OCI-LY1 (cell line): Measurements from ENCODE around the gene ADARB2.

ENCODE experiments used
- H2AFZ ChIP-seq: fragments of 200-600 bp; sonication (generic), shearing (Covaris generic); 2 replicates; pipeline ENCODE4 v1.6.0; 2014; ENCODE audit warnings: antibody characterized with exemption, mild to moderate bottlenecking, low read length
- H3F3A ChIP-seq: fragments of 200-600 bp; sonication (generic), shearing (Covaris generic); 2 replicates; pipeline ENCODE4 v1.6.0; 2014; ENCODE audit warnings: mild to moderate bottlenecking, antibody characterized with exemption, low read length, moderate library complexity; ENCODE audit not compliant: insufficient read depth
- H3K27ac ChIP-seq: fragments of 200-600 bp; sonication (generic); 2 replicates; pipeline ENCODE4 v1.5.1; 2014; ENCODE audit warnings: low read length, mixed run types, mild to moderate bottlenecking, low read depth; ENCODE audit not compliant: poor library complexity, severe bottlenecking
- H3K27me3 ChIP-seq: fragments of 200-600 bp; sonication (generic); 2 replicates; pipeline ENCODE4 v1.6.0; 2014; ENCODE audit warnings: antibody characterized with exemption, mild to moderate bottlenecking, low read length, moderate library complexity; ENCODE audit not compliant: insufficient read depth
- H3K36me3 ChIP-seq: fragments of 200-600 bp; sonication (generic); 2 replicates; pipeline ENCODE4 v1.6.1; 2014; ENCODE audit warnings: mild to moderate bottlenecking, antibody characterized with exemption, low read length, moderate library complexity, mixed read lengths; ENCODE audit not compliant: insufficient read depth
- H3K4me1 ChIP-seq: fragments of 200-600 bp; sonication (generic); 2 replicates; pipeline ENCODE4 v1.5.1; 2014; ENCODE audit warnings: mild to moderate bottlenecking, low read length, moderate library complexity; ENCODE audit not compliant: insufficient read depth, severe bottlenecking
- H3K4me2 ChIP-seq: fragments of 200-600 bp; sonication (generic), shearing (Covaris generic); 2 replicates; pipeline ENCODE4 v1.6.1; 2014; ENCODE audit warnings: low read length
- H3K4me3 ChIP-seq: fragments of 200-600 bp; sonication (generic); 2 replicates; pipeline ENCODE4 v1.5.1; 2014; ENCODE audit warnings: low read length, low read depth, mild to moderate bottlenecking, mixed read lengths; ENCODE audit not compliant: poor library complexity, severe bottlenecking
- H3K79me2 ChIP-seq: fragments of 200-600 bp; shearing (Covaris generic); 2 replicates; pipeline ENCODE4 v1.6.1; 2016; ENCODE audit warnings: mixed run types, low read length, mixed read lengths; ENCODE audit not compliant: insufficient read depth
- H3K9ac ChIP-seq: fragments of 200-600 bp; sonication (generic), shearing (Covaris generic); 2 replicates; pipeline ENCODE4 v1.6.1; 2014; ENCODE audit warnings: mild to moderate bottlenecking, low read length, mixed read lengths
- H3K9me2 ChIP-seq: fragments of 200-600 bp; sonication (generic), shearing (Covaris generic); 2 replicates; pipeline ENCODE4 v1.6.1; 2014; ENCODE audit warnings: low read depth, mild to moderate bottlenecking, low read length, mixed read lengths
- H3K9me3 ChIP-seq: fragments of 200-600 bp; shearing (Covaris generic); 2 replicates; pipeline ENCODE4 v1.6.1; 2014; ENCODE audit warnings: low read length, mixed read lengths
- H4K20me1 ChIP-seq: fragments of 200-600 bp; sonication (generic), shearing (Covaris generic); 2 replicates; pipeline ENCODE4 v1.6.0; 2016; ENCODE audit warnings: mild to moderate bottlenecking, low read length; ENCODE audit not compliant: insufficient read depth
- EZH2 ChIP-seq: fragments of 200-600 bp; sonication (generic), shearing (Covaris generic); IDR thresholded peaks from 2 replicates; pipeline ENCODE4 v1.8.0; 2017; ENCODE audit warnings: borderline replicate concordance, mixed run types, mild to moderate bottlenecking, antibody characterized with exemption, low read length, moderate library complexity, mixed read lengths
- TF ChIP-seq, protein P1 (sequence below): fragments of 200-600 bp; sonication (generic), shearing (Covaris generic); IDR thresholded peaks from 2 replicates; pipeline ENCODE4 v1.5.1; 2017; ENCODE audit warnings: mild to moderate bottlenecking, antibody characterized with exemption, low read length, moderate library complexity, mixed read lengths

ADARB2 gene

DNA sequence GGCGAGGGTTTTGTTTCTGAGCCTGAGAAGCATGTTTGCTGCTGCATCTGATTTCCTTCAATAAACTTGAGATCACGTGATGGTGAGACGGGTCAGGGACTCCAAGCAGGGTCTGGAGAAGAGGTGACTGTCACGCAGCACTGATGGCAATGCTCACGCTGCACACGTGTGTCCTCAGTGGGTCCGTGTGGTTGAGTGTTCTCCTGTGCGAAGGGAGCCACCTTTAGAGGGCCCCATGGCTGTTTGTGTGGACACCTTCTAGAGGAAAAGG, 580.8 kb downstream of the ADARB2 start:
- no peak overlapping the region for H3K9ac ChIP-seq
- H3F3A ChIP-seq, result no peaks in the 10 kb centered on the region
- H3K27me3 ChIP-seq, result peaks cover 6% of the 10 kb centered on the region; the same call in 1 of the 2 replicates
- H3K27ac ChIP-seq, result no peak overlapping the region
- H4K20me1 ChIP-seq, result no peaks in the 10 kb centered on the region
- H3K79me2 ChIP-seq, result no peaks in the 10 kb centered on the region
- H3K4me2 ChIP-seq, result no peak overlapping the region
- TF ChIP-seq, protein P1, sequence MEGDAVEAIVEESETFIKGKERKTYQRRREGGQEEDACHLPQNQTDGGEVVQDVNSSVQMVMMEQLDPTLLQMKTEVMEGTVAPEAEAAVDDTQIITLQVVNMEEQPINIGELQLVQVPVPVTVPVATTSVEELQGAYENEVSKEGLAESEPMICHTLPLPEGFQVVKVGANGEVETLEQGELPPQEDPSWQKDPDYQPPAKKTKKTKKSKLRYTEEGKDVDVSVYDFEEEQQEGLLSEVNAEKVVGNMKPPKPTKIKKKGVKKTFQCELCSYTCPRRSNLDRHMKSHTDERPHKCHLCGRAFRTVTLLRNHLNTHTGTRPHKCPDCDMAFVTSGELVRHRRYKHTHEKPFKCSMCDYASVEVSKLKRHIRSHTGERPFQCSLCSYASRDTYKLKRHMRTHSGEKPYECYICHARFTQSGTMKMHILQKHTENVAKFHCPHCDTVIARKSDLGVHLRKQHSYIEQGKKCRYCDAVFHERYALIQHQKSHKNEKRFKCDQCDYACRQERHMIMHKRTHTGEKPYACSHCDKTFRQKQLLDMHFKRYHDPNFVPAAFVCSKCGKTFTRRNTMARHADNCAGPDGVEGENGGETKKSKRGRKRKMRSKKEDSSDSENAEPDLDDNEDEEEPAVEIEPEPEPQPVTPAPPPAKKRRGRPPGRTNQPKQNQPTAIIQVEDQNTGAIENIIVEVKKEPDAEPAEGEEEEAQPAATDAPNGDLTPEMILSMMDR, result no peak
- no peak for TF ChIP-seq EZH2
- no peaks in the 10 kb centered on the region for H3K9me3 ChIP-seq
- H3K36me3 ChIP-seq, result no peaks in the 10 kb centered on the region
- no peak overlapping the region for H3K4me3 ChIP-seq
- no peak overlapping the region for H2AFZ ChIP-seq
- H3K9me2 ChIP-seq, result no peaks in the 10 kb centered on the region
- H3K4me1 ChIP-seq, result no peaks in the 10 kb centered on the region

DNA sequence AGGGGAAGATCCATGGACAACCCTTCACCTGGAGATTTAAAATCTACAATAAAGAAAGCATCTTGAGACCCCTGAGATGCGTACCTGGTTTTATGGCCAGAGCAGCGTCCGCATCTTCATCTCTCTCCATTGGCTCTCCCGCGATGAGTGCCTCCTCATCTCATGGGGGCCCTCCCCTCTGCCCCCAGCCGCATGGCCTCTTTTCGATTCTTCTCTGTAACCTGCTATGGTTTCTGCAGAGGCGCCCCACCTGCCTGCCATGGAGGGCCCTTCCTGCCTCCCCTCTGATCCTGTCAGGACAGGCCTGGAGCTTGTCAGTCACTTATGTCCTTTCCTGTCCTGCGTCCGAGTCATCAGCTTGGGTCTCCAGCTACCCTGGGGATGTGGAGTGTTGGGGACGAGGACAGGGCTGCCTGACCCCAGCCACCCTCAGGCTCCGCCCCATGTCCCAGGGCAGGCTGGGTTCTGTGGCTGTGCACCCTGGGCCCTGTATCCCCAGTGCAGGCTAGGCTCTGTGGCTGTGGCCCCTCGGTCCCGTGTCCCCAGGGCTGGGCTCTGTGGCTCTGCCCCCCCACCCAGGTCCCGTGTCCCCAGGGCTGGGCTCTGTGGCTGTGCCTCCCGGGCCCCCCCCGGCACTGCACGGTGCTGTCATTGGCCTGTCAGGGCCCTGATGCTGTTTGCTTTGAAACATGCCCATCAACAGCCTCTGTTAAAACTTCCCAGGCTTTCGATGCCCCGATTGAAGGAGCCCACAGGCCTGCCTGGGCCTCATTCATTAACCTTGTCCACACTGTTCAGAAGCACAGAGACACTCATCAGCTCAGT, 581.3 kb downstream of the ADARB2 start:
- no peaks in the 10 kb centered on the region for H3K4me1 ChIP-seq
- H3K27me3 ChIP-seq, result peaks cover 6% of the 10 kb centered on the region; the same call in 1 of the 2 replicates
- H3K79me2 ChIP-seq, result no peaks in the 10 kb centered on the region
- no peak overlapping the region for H3K27ac ChIP-seq
- no peaks in the 10 kb centered on the region for H3K36me3 ChIP-seq
- no peaks in the 10 kb centered on the region for H4K20me1 ChIP-seq
- H3F3A ChIP-seq, result no peaks in the 10 kb centered on the region
- TF ChIP-seq, protein P1, result no peak
- no peak for TF ChIP-seq EZH2
- no peak overlapping the region for H3K4me3 ChIP-seq
- no peak overlapping the region for H2AFZ ChIP-seq
- no peak overlapping the region for H3K9ac ChIP-seq
- no peak overlapping the region for H3K4me2 ChIP-seq
- no peaks in the 10 kb centered on the region for H3K9me2 ChIP-seq
- H3K9me3 ChIP-seq, result no peaks in the 10 kb centered on the region

DNA sequence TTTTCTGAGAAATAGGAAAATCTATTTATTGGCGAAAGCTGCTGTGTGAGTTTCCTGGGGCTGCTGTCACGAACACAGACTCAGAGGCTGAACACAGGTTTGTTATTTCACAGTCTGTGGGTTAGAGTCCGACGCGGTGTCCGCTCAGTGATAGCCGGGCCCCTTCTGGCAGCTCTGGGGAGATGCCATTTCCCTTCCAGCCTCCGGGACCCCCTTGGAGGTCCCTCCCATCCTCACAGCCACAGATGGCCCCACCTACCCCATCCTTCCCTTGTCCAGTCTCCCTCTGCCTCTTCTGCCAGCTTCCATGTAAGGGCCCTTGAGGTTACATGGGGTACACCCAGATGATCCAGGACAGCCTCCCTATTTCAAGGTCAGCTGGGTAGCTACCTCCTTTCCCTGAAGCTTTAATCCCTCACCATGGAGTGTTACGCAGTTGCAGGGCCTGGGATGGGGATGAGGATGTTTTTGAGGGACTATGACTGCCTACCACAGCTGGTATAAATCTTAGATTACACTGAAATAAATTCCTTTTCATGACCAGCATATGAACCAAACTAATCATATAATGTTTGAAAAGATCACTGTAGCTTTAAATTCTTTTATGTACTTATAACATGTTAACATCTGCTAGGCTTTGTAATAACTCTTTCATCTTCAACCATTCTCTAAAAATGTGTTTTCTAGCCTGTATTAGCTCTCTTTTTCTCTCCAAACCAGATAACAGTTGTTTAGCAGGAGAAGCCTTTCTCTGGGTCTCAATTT, 582.6 kb downstream of the ADARB2 start:
- no peak overlapping the region for H3K4me2 ChIP-seq
- no peaks in the 10 kb centered on the region for H3F3A ChIP-seq
- no peaks in the 10 kb centered on the region for H4K20me1 ChIP-seq
- no peak for TF ChIP-seq EZH2
- TF ChIP-seq, protein P1, result no peak
- no peak overlapping the region for H3K27ac ChIP-seq
- no peaks in the 10 kb centered on the region for H3K79me2 ChIP-seq
- H3K36me3 ChIP-seq, result no peaks in the 10 kb centered on the region
- no peaks in the 10 kb centered on the region for H3K4me1 ChIP-seq
- no peaks in the 10 kb centered on the region for H3K27me3 ChIP-seq
- no peak overlapping the region for H2AFZ ChIP-seq
- H3K9ac ChIP-seq, result no peak overlapping the region
- H3K4me3 ChIP-seq, result no peak overlapping the region
- no peaks in the 10 kb centered on the region for H3K9me2 ChIP-seq
- H3K9me3 ChIP-seq, result no peaks in the 10 kb centered on the region
